GM12878 (cell line): ENCODE data around the gene LSMEM2. TPM values are rescaled to one million over a fixed set of nuclear protein-coding genes. Genes with fewer than 3 reads are reported as not detected.

Source experiments
- ATAC-seq: fragments of 200-7000 bp; cut with Tn5 transposase; 3 replicates; pipeline ENCODE4 v1.9.1; 2020; ENCODE audit warnings: mild to moderate bottlenecking, moderate library complexity
- BruUV-seq: library from RNA; stranded (reverse); fragments of 400-500 nt; replicated peaks from 2 replicates; lab custom pipeline; 2021; lab: Mats Ljungman, UMichigan
- CTCF ChIA-PET: fragments of 300-600 bp; sonication (Branson Sonifier 250); formaldehyde crosslinking; extraction: SDS; loops from one replicate; lab custom pipeline; 2021; ENCODE audit warnings: inconsistent platforms; lab: Yijun Ruan, JAX
- POLR2A ChIA-PET: fragments of 350-600 bp; formaldehyde crosslinking; extraction: SDS; loops from one replicate; lab custom pipeline; 2021; ENCODE audit warnings: inconsistent platforms; lab: Charles Lee
- RAD21 ChIA-PET: fragments of 300-600 bp; sonication (Branson Sonifier 250); formaldehyde crosslinking; loops from one replicate; lab custom pipeline; 2023; ENCODE audit warnings: antibody characterized with exemption; ENCODE audit not compliant: unreplicated experiment; lab: Charles Lee
- SMC1A ChIA-PET: fragments of 300-600 bp; sonication (Branson Sonifier 250); formaldehyde crosslinking; loops from one replicate; lab custom pipeline; 2023; ENCODE audit not compliant: unreplicated experiment, uncharacterized antibody; lab: Charles Lee
- DNase-seq: peaks from one replicate; pipeline ENCODE4 v3.0.0-alpha.2; 2011; ENCODE audit warnings: low read depth, low spot score
- FAIRE-seq: peaks from 3 replicates; lab custom pipeline; 2011; peaks lifted over from hg19 to GRCh38; lab: Jason Lieb, UNC
- H2AFZ ChIP-seq: 2 replicates; pipeline ENCODE4 v1.6.0; 2011; ENCODE audit warnings: low read depth, low read length, control low read depth; ENCODE audit not compliant: control insufficient read depth
- H3K27ac ChIP-seq: 2 replicates; pipeline ENCODE4 v1.5.1; 2011; ENCODE audit warnings: control low read depth; ENCODE audit not compliant: control insufficient read depth, insufficient read depth
- H3K27me3 ChIP-seq, 2 experiments: replicated peaks in 1 of 2; 2 replicates each; pipeline versions ENCODE4 v1.6.0 to v1.6.1; 2011; ENCODE audit warnings: low read length in 1 of 2; ENCODE audit not compliant: control insufficient read depth in 2 of 2, insufficient read depth in 2 of 2
- H3K36me3 ChIP-seq, 2 experiments: 2 replicates each; pipeline ENCODE4 v1.5.1; 2011; ENCODE audit warnings: low read length in 1 of 2; ENCODE audit not compliant: control insufficient read depth in 2 of 2, insufficient read depth in 2 of 2
- H3K4me1 ChIP-seq: 2 replicates; pipeline ENCODE4 v1.6.1; 2011; ENCODE audit warnings: mild to moderate bottlenecking, low read length, moderate library complexity, mixed read lengths; ENCODE audit not compliant: control insufficient read depth, insufficient read depth
- H3K4me2 ChIP-seq: 2 replicates; pipeline ENCODE4 v1.6.0; 2011; ENCODE audit warnings: control low read depth; ENCODE audit not compliant: control insufficient read depth, insufficient read depth
- H3K4me3 ChIP-seq: fragments of 200-600 bp; sonication (generic); 2 replicates; pipeline ENCODE4 v1.5.1; 2016
- H3K79me2 ChIP-seq: 2 replicates; pipeline ENCODE4 v1.6.0; 2011; ENCODE audit warnings: low read length; ENCODE audit not compliant: control insufficient read depth, insufficient read depth
- H3K9ac ChIP-seq: 2 replicates; pipeline ENCODE4 v1.8.0; 2011; ENCODE audit warnings: low read length, control low read depth, mixed read lengths; ENCODE audit not compliant: control insufficient read depth, insufficient read depth
- H3K9me3 ChIP-seq: replicated peaks from 3 replicates; pipeline ENCODE4 v1.5.1; 2011; ENCODE audit warnings: mild to moderate bottlenecking, low read length; ENCODE audit not compliant: control insufficient read depth, insufficient read depth
- H4K20me1 ChIP-seq: 2 replicates; pipeline ENCODE4 v1.6.0; 2011; ENCODE audit not compliant: control insufficient read depth, insufficient read depth
- POLR2A ChIP-seq: IDR thresholded peaks from 2 replicates; pipeline ENCODE4 v1.6.1; 2011; ENCODE audit warnings: low read depth, mild to moderate bottlenecking, low read length
- USF2 ChIP-seq: IDR thresholded peaks from 2 replicates; pipeline ENCODE4 v1.6.1; 2011; ENCODE audit warnings: low read depth, low read length, improper control_type of control experiment, borderline replicate concordance
- WGBS: methylation state at CpG from one replicate; pipeline ENCODE4 v1.1.6; 2016; ENCODE audit warnings: low lambda C conversion rate; ENCODE audit not compliant: insufficient replicate concordance, insufficient coverage; ENCODE audit errors: missing lambda C conversion rate; 5-methylcytosine and 5-hydroxymethylcytosine counted together
- in situ Hi-C: fragments of 300-500 bp; cut with MboI; formaldehyde crosslinking; loops from 9 replicates; pipeline ENCODE4 v1.14.3; 2018; ENCODE audit warnings: mixed read lengths
- intact Hi-C: fragments of 100-400 bp; cut with micrococcal nuclease; formaldehyde crosslinking; loops from one replicate; pipeline ENCODE4 v1.14.2; 2022; ENCODE audit not compliant: unreplicated experiment
- polyA plus RNA-seq, 11 experiments: library from polyadenylated mRNA; depleted of rRNA in 4 of 11; unstranded in 6 of 11; stranded (reverse) in 5 of 11; fragments of >200 nt; fragmentation: Nextera tagmentation in 4 of 11; fragmentation: Illumina TruSeq in 1 of 11; extraction: Ambion mirVana in 4 of 11; extraction: Trizol in 1 of 11; gene quantifications; 1 replicate in 1 of 11; 2 replicates in 10 of 11; pipeline versions ENCODE4 v1.2.1 to v1.2.3, GENCODE V29; 2011 to 2016; ENCODE audit warnings: inconsistent platforms in 2 of 11, missing spikeins in 2 of 11, low read depth in 1 of 11
- total RNA-seq, 4 experiments: library from RNA; depleted of rRNA in 3 of 4; stranded (reverse); fragments of >200 nt in 3 of 4; fragmentation: Illumina TruSeq in 1 of 4; extraction: Trizol in 1 of 4; gene quantifications; 2 replicates each; pipeline versions ENCODE4 v1.2.1 to v1.2.3, GENCODE V29; 2013 to 2021

Gene LSMEM2
- total and polyA plus RNA-seq, 10 of the 15 experiments (the other 5 are each of a cell fraction or from before 2014, with no cell fraction given) = 0.17 TPM; not detected in 9

- ChIA-PET SMC1A (no interaction called here), RAD21 (no interaction called here), POLR2A (interaction anchor here (1.1 kb wide), 1 partner anchor 43 kb away, joined by 3 read pairs; no protein-coding TSS in a partner anchor), CTCF (interaction anchor here (0.6 kb wide), 1 partner anchor 68 kb away, joined by 3 read pairs; no protein-coding TSS in a partner anchor)
- peaks cover 21% of the 10 kb centered on the region for H3K79me2 ChIP-seq
- H3K4me3 ChIP-seq = no peak overlapping the region
- intact Hi-C loops (loop anchor here (5.0 kb wide), 1 partner anchor 43 kb away; no protein-coding TSS in a partner anchor), in situ Hi-C loops (no loop called here)
- no TSS peak for BruUV-seq
- no peaks in the 10 kb centered on the region for H4K20me1 ChIP-seq
- TF ChIP-seq POLR2A (0 out of 2 replicates have a peak, but pooled peaks have one; percentile 20), USF2 (no peak)
- 87% methylated on average over 22 of the region's 22 CpGs for WGBS
- no peaks in the 10 kb centered on the region for H3K27me3 ChIP-seq
- H3K9me3 ChIP-seq = no peaks in the 10 kb centered on the region
- H3K36me3 ChIP-seq = peaks cover 0 to 5% of the 10 kb centered on the region in 2 experiments; a peak in 2 of 4 replicates
- FAIRE-seq = no peak
- H3K9ac ChIP-seq = no peak overlapping the region
- no peak overlapping the region for H3K27ac ChIP-seq
- ATAC-seq = no peak
- no peak overlapping the region for H3K4me2 ChIP-seq
- DNase-seq = no peak
- peaks cover 7% of the 10 kb centered on the region for H3K4me1 ChIP-seq
- no peak overlapping the region for H2AFZ ChIP-seq
These were observed 15.9 kb downstream of the LSMEM2 start for GRCh38 chr3:50294492-50295403.
